Activated CD8-positive, alpha-beta memory T cell treated with anti-CD3 and anti-CD28 coated beads, Interleukin-2, amount 50 U/mL, for 48 hours (primary cell): Measurements from ENCODE around the gene KRT13.

Experiments used
- DNase-seq: peaks from one replicate; pipeline ENCODE4 v3.0.0-alpha.2; 2020

The KRT13 gene

DNA sequence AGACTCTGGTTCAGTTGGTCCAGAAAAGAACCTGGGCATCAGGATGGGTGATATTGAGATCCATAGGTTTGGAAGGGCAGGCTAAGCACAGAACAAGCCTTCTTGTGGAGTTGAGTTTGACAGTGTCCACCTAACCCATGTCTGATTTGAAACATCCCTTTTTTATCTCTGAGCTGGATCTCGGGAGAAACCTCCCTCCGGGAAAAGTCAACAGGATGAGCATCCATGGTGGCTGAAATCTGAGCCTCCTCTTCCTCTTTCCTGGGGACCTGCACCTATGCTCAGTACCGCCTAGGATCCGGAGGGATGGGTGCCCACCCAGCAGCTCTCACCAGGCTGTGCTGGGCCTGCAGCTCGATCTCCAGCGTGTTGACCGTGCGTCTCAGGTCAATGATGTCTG lies 41.7 kb downstream of the KRT13 start:
- no peak for DNase-seq

GRCh38 chr17:41462705-41463104 lies 42.7 kb downstream of the KRT13 start:
- DNase-seq = no peak

DNA sequence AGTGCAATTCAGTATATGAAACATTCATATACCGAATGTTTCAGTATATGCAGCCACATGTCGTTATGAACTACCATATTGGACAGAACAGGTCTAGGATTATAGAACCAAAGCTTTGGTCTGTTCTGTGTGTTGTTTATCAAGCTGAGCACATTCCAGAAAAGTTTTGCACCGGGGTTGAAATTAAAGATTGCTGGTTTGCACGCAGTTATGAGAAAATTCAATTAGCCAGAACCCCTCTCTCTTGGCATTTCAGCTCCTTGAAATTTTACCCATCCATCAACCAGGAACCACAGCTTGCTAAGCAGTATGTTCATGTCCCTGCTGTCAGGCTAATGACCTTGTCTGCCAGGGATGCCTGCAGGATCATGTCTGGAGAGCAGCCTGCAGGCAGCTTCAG lies 47.7 kb downstream of the KRT13 start:
- no peak for DNase-seq

GRCh38 chr17:41456204-41456603 lies 49.2 kb downstream of the KRT13 start:
- DNase-seq = no peak

- no peak for DNase-seq
Measured at GRCh38 chr17:41455236-41455635, 50.2 kb downstream of the KRT13 start.

- DNase-seq = no peak
Measured at GRCh38 chr17:41453066-41453465, 52.3 kb downstream of the KRT13 start.

DNA sequence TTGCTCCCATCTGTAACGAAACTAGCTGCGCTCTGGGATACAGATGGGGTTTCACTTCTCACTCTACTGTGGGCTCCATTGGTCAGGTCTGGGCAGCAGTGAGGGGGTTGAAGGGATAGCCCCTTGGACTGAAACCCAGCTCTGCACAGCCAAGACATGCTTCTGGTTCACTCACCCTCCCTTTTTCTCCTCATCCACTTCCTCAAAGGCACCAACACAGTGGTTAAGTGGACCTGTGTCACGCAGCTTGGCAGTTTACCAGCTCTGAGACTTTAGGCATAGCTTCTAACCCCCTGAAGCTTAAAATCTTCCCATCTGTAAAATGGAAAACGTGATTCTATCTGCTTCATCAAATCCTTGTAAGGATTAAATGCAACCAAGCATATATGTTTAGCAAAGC lies 53.1 kb downstream of the KRT13 start:
- no peak for DNase-seq

GRCh38 chr17:41451154-41451728 lies 54.2 kb downstream of the KRT13 start:
- DNase-seq = no peak
